ENCODE results near the gene BAG3. TPM values are rescaled to one million over a fixed set of nuclear protein-coding genes. Genes with fewer than 3 reads are reported as not detected.
A peak's percentile ranks its signal among the peaks of the same experiment; 100 is the strongest.

The BAG3 gene
- total and polyA plus RNA-seq, 2 donors from 2014 or later, result 42.0 to 54.9 TPM

GRCh38 chr10:119644994-119645393, 6.2 kb upstream of the BAG3 start:
- Histone ChIP-seq H3K9ac (ENCODE audit: low read length in 3 of 3) (no peak overlapping the region), H3K36me3 (ENCODE audit: control insufficient read depth in 2 of 3, insufficient read depth in 3 of 3, low read length in 3 of 3) (no peaks in the 10 kb centered on the region), H3K27ac (ENCODE audit: low read depth in 2 of 2, low read length in 2 of 2) (no peak overlapping the region), H3K9me3 (ENCODE audit: control insufficient read depth in 2 of 3, insufficient read depth in 1 of 3, low read length in 3 of 3) (no peaks in the 10 kb centered on the region), H3K27me3 (ENCODE audit: control insufficient read depth, insufficient read depth, low read length) (no peaks in the 10 kb centered on the region), H3K4me3 (ENCODE audit: low read length in 3 of 3) (no peak overlapping the region), H3K4me1 (ENCODE audit: control insufficient read depth in 2 of 3, insufficient read depth in 2 of 3, low read depth in 1 of 3, low read length in 3 of 3) (peaks cover 0 to 6% (median 0%) of the 10 kb centered on the region in 3 donors)
- TF ChIP-seq, protein P1, sequence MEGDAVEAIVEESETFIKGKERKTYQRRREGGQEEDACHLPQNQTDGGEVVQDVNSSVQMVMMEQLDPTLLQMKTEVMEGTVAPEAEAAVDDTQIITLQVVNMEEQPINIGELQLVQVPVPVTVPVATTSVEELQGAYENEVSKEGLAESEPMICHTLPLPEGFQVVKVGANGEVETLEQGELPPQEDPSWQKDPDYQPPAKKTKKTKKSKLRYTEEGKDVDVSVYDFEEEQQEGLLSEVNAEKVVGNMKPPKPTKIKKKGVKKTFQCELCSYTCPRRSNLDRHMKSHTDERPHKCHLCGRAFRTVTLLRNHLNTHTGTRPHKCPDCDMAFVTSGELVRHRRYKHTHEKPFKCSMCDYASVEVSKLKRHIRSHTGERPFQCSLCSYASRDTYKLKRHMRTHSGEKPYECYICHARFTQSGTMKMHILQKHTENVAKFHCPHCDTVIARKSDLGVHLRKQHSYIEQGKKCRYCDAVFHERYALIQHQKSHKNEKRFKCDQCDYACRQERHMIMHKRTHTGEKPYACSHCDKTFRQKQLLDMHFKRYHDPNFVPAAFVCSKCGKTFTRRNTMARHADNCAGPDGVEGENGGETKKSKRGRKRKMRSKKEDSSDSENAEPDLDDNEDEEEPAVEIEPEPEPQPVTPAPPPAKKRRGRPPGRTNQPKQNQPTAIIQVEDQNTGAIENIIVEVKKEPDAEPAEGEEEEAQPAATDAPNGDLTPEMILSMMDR (IDR thresholded peaks at IDR 0.05; ENCODE audit: borderline replicate concordance, extremely low read depth, insufficient read depth), result no peak
- DNase-seq (no peak), FAIRE-seq (no peak)
- intact Hi-C loops (cut with DNase I), result no loop called here

DNA sequence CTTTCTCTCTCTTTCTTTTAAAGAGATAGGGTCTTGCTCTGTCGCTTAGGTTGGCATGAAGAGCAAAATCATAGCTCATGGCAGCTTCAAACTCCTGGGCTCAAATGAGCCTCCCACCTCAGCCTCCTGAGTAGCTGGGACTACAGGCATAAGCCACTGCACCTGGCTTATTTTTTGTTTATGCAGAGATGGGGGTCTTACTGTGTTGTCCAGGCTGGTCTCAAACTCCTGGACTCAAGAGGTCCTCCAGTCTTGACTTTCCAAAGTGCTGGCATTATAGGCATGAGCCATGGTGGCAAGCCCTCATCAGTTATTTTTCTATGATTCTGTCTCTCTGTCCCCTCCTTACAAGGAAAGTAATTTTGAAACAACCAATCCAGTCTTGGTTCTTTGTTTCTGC, 1.1 kb upstream of the BAG3 start:
- TF ChIP-seq, protein P1 (IDR thresholded peaks at IDR 0.05; ENCODE audit: borderline replicate concordance, extremely low read depth, insufficient read depth), result no peak
- H3K4me3 ChIP-seq (ENCODE audit: low read length in 3 of 3), result no peak overlapping the region
- intact Hi-C loops (cut with DNase I), result no loop called here
- no peaks in the 10 kb centered on the region for H3K36me3 ChIP-seq (ENCODE audit: control insufficient read depth in 2 of 3, insufficient read depth in 3 of 3, low read length in 3 of 3)
- no peaks in the 10 kb centered on the region for H3K9me3 ChIP-seq (ENCODE audit: control insufficient read depth in 2 of 3, insufficient read depth in 1 of 3, low read length in 3 of 3)
- H3K9ac ChIP-seq (ENCODE audit: low read length in 3 of 3), result no peak overlapping the region
- no peak for FAIRE-seq
- no peaks in the 10 kb centered on the region for H3K27me3 ChIP-seq (ENCODE audit: control insufficient read depth, insufficient read depth, low read length)
- H3K27ac ChIP-seq (ENCODE audit: low read depth in 2 of 2, low read length in 2 of 2), result no peak overlapping the region
- peaks cover 5 to 12% (median 10%) of the 10 kb centered on the region in 3 donors for H3K4me1 ChIP-seq (ENCODE audit: control insufficient read depth in 2 of 3, insufficient read depth in 2 of 3, low read depth in 1 of 3, low read length in 3 of 3)
- no peak for DNase-seq

GRCh38 chr10:119651514-119652360, 557 bp downstream of the BAG3 start:
- H3K9me3 ChIP-seq (ENCODE audit: control insufficient read depth in 2 of 3, insufficient read depth in 1 of 3, low read length in 3 of 3), result no peaks in the 10 kb centered on the region

More at GRCh38 chr10:119651514-119652360, 557 bp downstream of the BAG3 start:
- Histone ChIP-seq H3K9ac (ENCODE audit: low read length in 3 of 3) (peak overlapping the region; percentile 73 to 96 (median 90)), H3K4me1 (ENCODE audit: control insufficient read depth in 2 of 3, insufficient read depth in 2 of 3, low read depth in 1 of 3, low read length in 3 of 3) (peaks cover 5 to 25% (median 22%) of the 10 kb centered on the region in 3 donors), H3K27ac (ENCODE audit: low read depth in 2 of 2, low read length in 2 of 2) (peak overlapping the region; percentile 99 to 100), H3K27me3 (ENCODE audit: control insufficient read depth, insufficient read depth, low read length) (no peaks in the 10 kb centered on the region), H3K4me3 (ENCODE audit: low read length in 3 of 3) (peak overlapping the region; percentile 79 to 92 (median 91)), H3K36me3 (ENCODE audit: control insufficient read depth in 2 of 3, insufficient read depth in 3 of 3, low read length in 3 of 3) (peaks cover 0 to 12% (median 0%) of the 10 kb centered on the region in 3 donors)
- intact Hi-C loops (cut with DNase I), result no loop called here
- FAIRE-seq (no peak), DNase-seq (peak in 4 of 5 donors; percentile 40 to 80 (median 55))
- TF ChIP-seq, protein P1 (IDR thresholded peaks at IDR 0.05; ENCODE audit: borderline replicate concordance, extremely low read depth, insufficient read depth), result no peak

Measured in kidney (tissue), 14 donors.